HG03095 (cell line): Measurements from ENCODE around the gene OR10A5.
"Not testable (repeated sequence)": the region's sequence is repeated elsewhere in the genome, so short reads cannot be mapped to it uniquely, and the experiment has no call there.

Experiments
- ATAC-seq: cut with Tn5 transposase; IDR thresholded peaks from one replicate; pipeline ENCODE4 v1.9.1; 2021; ENCODE audit warnings: moderate library complexity; ENCODE audit not compliant: unreplicated experiment

The OR10A5 gene

DNA sequence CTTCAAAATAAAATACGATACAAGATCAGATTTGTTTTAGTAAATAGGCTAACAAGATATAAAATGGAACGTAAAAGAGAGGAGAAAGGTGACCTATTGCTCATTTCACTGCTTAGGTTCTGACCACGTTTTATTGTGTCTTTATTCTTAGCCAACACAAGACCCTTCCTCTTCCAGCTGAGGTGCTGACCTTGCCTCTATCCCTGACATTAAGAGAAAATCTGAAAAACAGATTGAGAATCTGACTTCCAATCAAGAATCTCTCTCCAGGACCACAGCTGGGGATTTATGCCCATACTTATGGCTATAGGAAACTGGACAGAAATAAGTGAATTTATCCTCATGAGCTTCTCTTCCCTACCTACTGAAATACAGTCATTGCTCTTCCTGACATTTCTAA lies at the start of gene OR10A5:
Gene OR10A5, plus strand, starts transcription at position 301 of the 400 bp plus-strand sequence. Its CDS starts 0 bp downstream, at position 301.
- ATAC-seq: no peak

DNA sequence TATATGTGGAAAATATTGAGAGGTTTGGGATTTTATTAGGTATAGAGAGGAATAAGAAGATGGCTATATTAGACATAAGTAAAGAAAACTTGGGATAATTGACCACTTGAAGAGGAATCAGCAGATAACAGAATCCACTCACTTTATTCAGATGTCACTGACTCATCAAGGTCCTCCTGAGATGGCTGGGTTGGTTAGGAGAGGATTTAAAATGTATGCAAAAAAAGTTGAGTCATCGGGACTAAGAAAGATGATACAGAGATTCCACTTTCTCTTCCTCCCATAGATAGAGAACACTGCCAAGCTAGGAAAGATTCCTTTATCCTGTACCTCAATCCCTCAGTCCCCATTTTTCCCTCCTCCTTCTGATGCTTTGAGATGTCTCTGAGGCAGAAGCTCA lies 46.1 kb upstream of the OR10A5 start, which contains the start of gene OR6A2:
Gene OR6A2, minus strand, starts transcription at position 288 of the 400 bp plus-strand sequence. CDS start 3,981 bp downstream, outside the sequence.
- no peak for ATAC-seq

GRCh38 chr11:6801075-6801474 lies 44.4 kb upstream of the OR10A5 start:
- not testable (repeated sequence) for ATAC-seq

GRCh38 chr11:6812390-6813005 lies 33.0 kb upstream of the OR10A5 start:
- peak; percentile 87 for ATAC-seq

DNA sequence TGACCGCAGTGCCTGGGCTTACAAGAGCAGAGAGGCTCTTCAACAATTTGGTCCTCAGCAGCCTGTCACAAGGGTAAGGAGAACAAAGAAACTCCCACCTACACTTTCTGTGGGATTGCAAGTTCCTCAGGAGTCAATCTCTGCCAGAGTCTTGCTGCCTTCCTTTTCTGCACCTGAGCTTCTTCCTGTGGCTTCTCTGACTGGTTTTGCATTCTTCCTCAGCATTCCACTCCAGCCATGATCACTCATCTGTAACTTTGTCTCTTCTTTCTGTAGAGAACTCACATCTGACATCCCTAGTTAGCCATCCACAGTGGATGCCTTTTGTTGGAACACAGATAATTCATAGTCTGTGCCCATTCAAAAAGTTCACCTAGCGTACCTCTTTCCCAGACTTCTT lies 31.8 kb upstream of the OR10A5 start:
- ATAC-seq: no peak

GRCh38 chr11:6817694-6818093 lies 27.8 kb upstream of the OR10A5 start:
- no peak for ATAC-seq

DNA sequence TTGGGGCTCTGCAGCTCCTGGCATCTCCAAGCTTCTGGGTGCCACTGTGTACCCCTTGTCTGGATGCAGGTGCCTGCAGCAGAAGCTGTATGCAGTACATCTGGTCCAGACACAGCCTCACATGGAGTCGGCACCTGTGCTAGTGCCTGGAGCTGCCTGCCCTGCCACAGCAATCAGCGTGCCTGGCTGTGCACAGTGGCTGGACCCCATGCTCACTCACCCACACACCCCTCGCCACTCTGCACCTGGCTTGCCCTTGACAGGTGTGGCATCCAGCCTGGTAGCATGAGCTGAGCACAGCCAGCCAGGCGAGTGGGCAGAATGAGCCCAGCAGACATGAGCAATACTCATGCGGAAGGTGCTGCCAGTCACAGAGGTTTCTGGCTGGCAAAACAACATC lies 26.5 kb upstream of the OR10A5 start:
- no peak for ATAC-seq

DNA sequence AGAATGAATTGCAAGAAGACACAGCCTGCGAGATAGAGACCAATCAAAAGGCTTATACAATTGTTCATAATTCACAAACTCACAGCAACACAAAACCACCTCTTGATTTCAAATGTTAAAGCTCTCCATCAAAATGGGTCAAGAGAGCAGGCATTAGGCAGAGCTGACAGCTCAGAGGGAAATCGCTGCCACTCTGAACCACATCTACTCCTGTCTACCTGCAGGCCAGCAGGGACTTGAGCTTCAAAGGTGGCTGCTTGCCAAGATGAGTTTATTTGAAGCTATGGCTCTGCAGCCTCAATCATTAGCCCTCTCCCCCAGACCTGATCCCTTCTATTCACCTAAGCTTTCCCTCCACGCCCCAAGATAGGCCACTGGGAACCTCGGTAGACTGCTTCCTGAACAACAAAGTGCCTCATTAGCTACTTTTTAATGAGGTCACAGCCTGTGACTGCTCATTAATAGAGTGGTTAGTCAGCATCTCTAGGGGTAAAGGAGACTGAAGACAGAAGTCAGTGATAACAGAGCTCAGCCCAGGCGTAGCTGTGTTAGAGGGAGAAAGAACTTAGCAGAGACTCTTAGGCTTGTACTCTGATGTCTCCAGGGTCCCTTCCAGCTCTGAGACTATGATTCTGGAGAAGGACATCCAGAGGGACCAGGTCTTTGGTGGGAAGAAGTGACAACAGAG lies 21.2 kb upstream of the OR10A5 start:
- no peak for ATAC-seq

DNA sequence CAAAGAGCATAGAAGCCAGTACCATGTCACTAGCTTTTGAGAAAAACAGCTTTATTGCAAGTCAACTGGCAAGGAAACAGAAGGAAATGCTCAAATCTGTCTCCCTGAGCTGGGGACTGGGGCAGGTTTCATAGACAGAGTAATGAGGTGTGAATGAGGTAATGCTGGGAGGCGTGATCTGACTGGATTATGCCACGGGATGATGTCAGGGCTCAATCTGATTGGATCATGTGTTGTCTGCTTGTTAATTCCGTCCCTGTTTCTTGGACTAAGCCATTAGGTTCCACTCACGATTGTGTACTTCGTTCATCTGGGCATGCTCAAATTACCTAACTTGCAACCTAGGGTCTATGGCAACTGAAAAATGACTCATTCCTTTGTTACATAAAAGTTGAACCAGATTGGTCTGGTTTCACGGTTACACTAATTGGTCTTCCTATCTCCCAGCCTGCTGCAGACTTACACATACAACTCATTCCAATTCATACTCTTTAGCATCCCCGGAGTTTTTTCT lies 20.2 kb upstream of the OR10A5 start:
- no peak for ATAC-seq

DNA sequence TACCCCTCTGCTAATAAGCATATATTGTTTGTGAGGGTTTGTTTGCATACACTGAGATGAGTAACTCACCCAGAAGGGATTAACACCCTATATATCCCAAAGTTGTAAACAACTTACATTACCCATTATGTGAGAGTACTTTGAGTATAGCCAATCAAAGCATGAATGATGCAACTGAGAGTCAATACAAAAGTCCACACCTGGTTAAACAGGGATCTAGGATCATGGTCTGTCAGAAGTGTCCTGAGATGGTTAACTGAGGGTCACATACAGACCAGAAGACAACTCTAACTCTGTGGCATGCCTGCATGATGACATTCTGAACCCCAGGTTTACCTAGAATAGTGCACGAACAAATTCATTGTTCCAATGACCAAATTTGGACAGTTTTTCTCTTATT lies 17.4 kb upstream of the OR10A5 start:
- ATAC-seq: no peak

- ATAC-seq: no peak
Measured at GRCh38 chr11:6833356-6833755, 12.1 kb upstream of the OR10A5 start.

DNA sequence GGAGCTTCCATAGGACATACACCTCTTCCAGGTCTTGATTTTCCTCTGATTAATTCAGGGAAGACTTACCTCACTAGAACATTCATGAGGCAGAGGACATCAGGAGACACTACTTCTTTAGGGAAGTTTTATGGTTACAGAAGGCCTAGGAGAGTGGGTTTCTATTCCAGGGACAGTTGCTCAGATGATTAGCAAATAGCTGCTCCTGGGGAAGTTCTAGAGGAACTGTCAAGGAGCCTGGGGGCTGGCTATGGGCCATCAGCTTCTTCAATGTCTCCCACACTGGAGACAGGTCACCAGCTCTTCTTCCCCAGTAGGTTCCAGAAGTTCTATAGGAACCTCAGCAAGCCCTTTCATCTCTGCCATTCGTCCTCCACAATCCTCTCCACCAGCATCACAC lies 11.5 kb upstream of the OR10A5 start:
- ATAC-seq: no peak

- ATAC-seq: peak; percentile 68
Measured at GRCh38 chr11:6841694-6842093, 3.8 kb upstream of the OR10A5 start.

GRCh38 chr11:6843670-6844069 lies 1.8 kb upstream of the OR10A5 start:
- ATAC-seq: no peak

DNA sequence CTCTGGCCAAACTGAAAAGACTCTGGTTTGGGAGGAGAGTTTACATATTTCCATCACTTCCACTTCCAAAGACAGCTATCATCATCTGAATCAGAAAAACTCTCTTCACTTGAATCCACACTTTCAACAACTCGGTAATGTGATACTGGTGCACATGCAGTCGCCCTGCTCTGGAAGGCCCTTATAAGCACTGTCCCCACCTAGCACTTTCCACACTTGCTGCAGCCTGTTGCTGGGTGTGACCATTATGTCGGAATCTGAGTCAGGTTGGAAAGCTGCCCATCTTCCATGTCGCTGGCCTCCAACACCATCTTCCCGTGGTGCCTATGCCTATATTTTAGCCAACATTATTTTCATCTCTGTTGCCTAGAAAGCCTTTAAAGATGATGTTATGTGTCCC lies 1.1 kb upstream of the OR10A5 start:
- ATAC-seq: no peak

- no peak for ATAC-seq
Measured at GRCh38 chr11:6850526-6850925, 5.0 kb downstream of the OR10A5 start.

DNA sequence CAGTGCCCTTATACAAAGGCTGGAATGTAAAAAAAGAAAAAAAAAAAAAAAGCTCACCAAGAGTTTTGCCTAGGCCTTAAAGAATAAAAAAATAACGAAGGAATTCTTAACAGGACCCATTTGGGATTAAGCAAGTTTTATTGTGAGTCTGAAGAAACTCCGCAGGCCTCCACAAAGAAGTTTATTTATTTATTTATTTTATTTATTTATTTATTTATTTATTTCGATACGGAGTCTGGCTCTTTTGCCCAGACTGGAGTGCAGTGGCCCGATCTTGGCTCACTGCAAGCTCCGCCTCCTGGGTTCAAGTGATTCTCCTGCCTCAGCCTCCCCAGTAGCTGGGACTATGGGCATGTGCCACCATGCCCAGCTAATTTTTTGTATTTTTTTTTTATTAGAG lies 9.3 kb downstream of the OR10A5 start:
- not testable (repeated sequence) for ATAC-seq

- ATAC-seq: no peak
Measured at GRCh38 chr11:6855971-6856541, 10.6 kb downstream of the OR10A5 start.

GRCh38 chr11:6856871-6857270 lies 11.4 kb downstream of the OR10A5 start:
- no peak for ATAC-seq

DNA sequence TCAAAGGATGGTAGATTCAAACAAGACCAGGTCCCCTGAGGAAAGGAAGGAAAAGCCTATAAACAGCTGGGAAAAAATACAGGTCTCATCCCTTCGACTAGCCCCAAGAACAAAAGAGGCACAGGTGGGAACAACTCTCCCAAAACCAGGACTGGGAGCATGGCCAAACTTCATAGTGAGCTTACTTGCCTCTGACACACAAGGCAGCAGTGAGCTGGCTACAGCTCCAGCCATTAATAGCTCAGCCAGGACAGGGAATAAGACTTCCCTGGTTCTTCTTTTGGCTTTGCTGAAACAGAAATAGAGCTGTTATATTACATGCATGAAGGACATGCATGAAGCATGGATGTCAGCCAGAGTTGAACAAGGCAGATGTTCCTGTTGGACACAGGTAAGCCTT lies 17.5 kb downstream of the OR10A5 start, which contains the start of gene OR10A2:
Gene OR10A2, plus strand, starts transcription at position 97 of the 400 bp plus-strand sequence. CDS start 6,698 bp downstream, outside the sequence.
- ATAC-seq: no peak

DNA sequence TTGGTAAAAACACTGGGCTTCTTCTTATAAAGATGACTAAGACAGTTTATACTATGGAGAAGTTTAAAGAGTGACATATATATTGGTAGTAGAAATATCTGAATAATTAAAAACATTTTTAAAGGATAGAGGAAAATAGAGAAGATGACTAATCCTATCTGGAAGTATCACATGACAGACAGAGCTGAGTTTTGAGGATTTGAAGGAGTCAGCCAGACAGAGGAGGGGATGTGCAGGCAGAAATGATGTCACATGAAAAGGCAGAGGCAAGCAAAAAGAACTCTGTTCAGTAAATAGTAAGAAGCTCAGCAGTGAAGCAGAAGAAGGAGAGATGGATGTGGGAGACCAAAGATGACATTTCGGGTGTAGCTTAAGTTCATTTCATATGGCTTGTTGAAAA lies 19.0 kb downstream of the OR10A5 start:
- ATAC-seq: no peak

DNA sequence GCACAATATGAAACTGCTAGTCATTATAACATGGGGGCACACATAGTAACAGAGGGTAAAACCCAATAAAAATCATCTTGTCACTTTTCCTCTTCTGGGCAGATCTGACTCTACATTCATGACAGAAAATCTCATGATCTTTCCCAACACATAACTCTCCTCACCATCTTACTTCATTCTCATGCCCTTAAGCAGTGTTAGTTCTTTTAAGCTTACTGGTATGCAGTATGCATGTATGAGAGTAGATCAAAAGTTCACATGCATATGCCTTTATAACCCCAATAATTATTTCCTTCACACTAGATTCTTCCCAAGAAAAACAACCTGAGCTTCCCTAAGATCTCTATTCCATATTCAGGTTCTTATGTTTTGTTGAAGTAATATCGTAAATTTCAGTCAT lies 25.8 kb downstream of the OR10A5 start:
- no peak for ATAC-seq
